IMR-90 (cell line): Measurements from ENCODE around the gene ABCB6. TPM values are rescaled to one million over a fixed set of nuclear protein-coding genes. Genes with fewer than 3 reads are reported as not detected.

ENCODE experiments used
- ATAC-seq: fragments of 200-7000 bp; cut with Tn5 transposase; 2 replicates; pipeline ENCODE4 v1.9.1; 2020; ENCODE audit warnings: low read depth, mild to moderate bottlenecking, moderate library complexity
- BruUV-seq: library from RNA; stranded (reverse); fragments of 400-500 nt; replicated peaks from 2 replicates; lab custom pipeline; 2021; lab: Mats Ljungman, UMichigan
- CTCF ChIA-PET: fragments of 300-600 bp; formaldehyde crosslinking; extraction: SDS; loops from one replicate; lab custom pipeline; 2021; ENCODE audit warnings: antibody characterized with exemption; lab: Yijun Ruan, JAX
- POLR2A ChIA-PET: fragments of 300-600 bp; sonication (Branson Sonifier 250); formaldehyde crosslinking; loops from one replicate; lab custom pipeline; 2022; ENCODE audit warnings: antibody characterized with exemption; ENCODE audit not compliant: unreplicated experiment; lab: Charles Lee
- DNase-seq: peaks from one replicate; pipeline ENCODE4 v3.0.0; 2013
- H2AFZ ChIP-seq: replicated peaks from 2 replicates; pipeline ENCODE3; 2013; ENCODE audit warnings: low read length, mild to moderate bottlenecking; ENCODE audit not compliant: poor library complexity
- H2AK5ac ChIP-seq: 2 replicates; pipeline ENCODE4 v1.6.1; 2013; ENCODE audit warnings: low read depth, low read length, inconsistent platforms
- H2AK9ac ChIP-seq: replicated peaks from 2 replicates; pipeline ENCODE3; 2013; ENCODE audit warnings: mild to moderate bottlenecking, low read depth, low read length, moderate library complexity; ENCODE audit not compliant: poor library complexity
- H2BK120ac ChIP-seq: 2 replicates; pipeline ENCODE4 v1.6.1; 2013; ENCODE audit warnings: low read depth, low read length, inconsistent platforms
- H2BK15ac ChIP-seq: 3 replicates; pipeline ENCODE4 v1.6.1; 2013; ENCODE audit warnings: low read depth, low read length, inconsistent platforms
- H2BK20ac ChIP-seq: 2 replicates; pipeline ENCODE4 v1.6.1; 2013; ENCODE audit warnings: low read depth, mild to moderate bottlenecking, inconsistent platforms, low read length, moderate library complexity
- H2BK5ac ChIP-seq: 2 replicates; pipeline ENCODE4 v1.6.1; 2013; ENCODE audit warnings: mild to moderate bottlenecking, low read depth, low read length, inconsistent platforms; ENCODE audit not compliant: poor library complexity, severe bottlenecking
- H3K14ac ChIP-seq: replicated peaks from 2 replicates; pipeline ENCODE4 v1.6.1; 2013; ENCODE audit warnings: low read depth, low read length, inconsistent platforms
- H3K18ac ChIP-seq: 2 replicates; pipeline ENCODE4 v1.6.1; 2013; ENCODE audit warnings: low read depth, low read length, control low read depth
- H3K23ac ChIP-seq: 2 replicates; pipeline ENCODE4 v1.6.1; 2013; ENCODE audit warnings: low read depth, low read length, inconsistent platforms
- H3K27ac ChIP-seq: 2 replicates; pipeline ENCODE4 v1.5.1; 2013; ENCODE audit warnings: mild to moderate bottlenecking, control low read depth, low read length; ENCODE audit not compliant: insufficient read depth
- H3K27me3 ChIP-seq: 2 replicates; pipeline ENCODE4 v1.6.1; 2013; ENCODE audit warnings: low read length; ENCODE audit not compliant: control insufficient read depth, insufficient read depth
- H3K36me3 ChIP-seq: 2 replicates; pipeline ENCODE4 v1.6.1; 2013; ENCODE audit warnings: low read length, mixed read lengths; ENCODE audit not compliant: control insufficient read depth, insufficient read depth
- H3K4ac ChIP-seq: 2 replicates; pipeline ENCODE4 v1.6.1; 2013; ENCODE audit warnings: low read depth, low read length, inconsistent platforms
- H3K4me1 ChIP-seq: 2 replicates; pipeline ENCODE4 v1.6.1; 2013; ENCODE audit warnings: low read length, mixed read lengths; ENCODE audit not compliant: control insufficient read depth, insufficient read depth
- H3K4me2 ChIP-seq: 2 replicates; pipeline ENCODE4 v1.6.1; 2013; ENCODE audit warnings: low read depth, mild to moderate bottlenecking, control low read depth, low read length, moderate library complexity
- H3K4me3 ChIP-seq: 2 replicates; pipeline ENCODE4 v1.5.1; 2013; ENCODE audit warnings: low read depth, mild to moderate bottlenecking, control low read depth, low read length, moderate library complexity; ENCODE audit not compliant: insufficient read depth
- H3K56ac ChIP-seq: 2 replicates; pipeline ENCODE4 v1.6.1; 2013; ENCODE audit warnings: low read length, inconsistent platforms; ENCODE audit not compliant: insufficient read depth; ENCODE audit errors: extremely low read depth
- H3K79me1 ChIP-seq, 2 experiments: 2 replicates each; pipeline ENCODE4 v1.6.1; 2013; ENCODE audit warnings: low read length in 2 of 2, inconsistent platforms in 1 of 2, low read depth in 1 of 2
- H3K9ac ChIP-seq: 2 replicates; pipeline ENCODE4 v1.6.1; 2013; ENCODE audit warnings: low read depth, low read length, control low read depth
- H3K9me1 ChIP-seq: 2 replicates; pipeline ENCODE4 v1.6.1; 2013; ENCODE audit warnings: low read length, inconsistent platforms; ENCODE audit not compliant: insufficient read depth
- H3K9me3 ChIP-seq: 2 replicates; pipeline ENCODE4 v1.6.1; 2013; ENCODE audit warnings: low read length; ENCODE audit not compliant: control insufficient read depth, insufficient read depth
- H4K20me1 ChIP-seq: 2 replicates; pipeline ENCODE4 v1.6.1; 2013; ENCODE audit warnings: low read length, inconsistent platforms; ENCODE audit not compliant: insufficient read depth
- H4K5ac ChIP-seq: 2 replicates; pipeline ENCODE4 v1.6.1; 2013; ENCODE audit warnings: mild to moderate bottlenecking, low read depth, low read length, control low read depth
- H4K8ac ChIP-seq, 2 experiments: 2 replicates each; pipeline ENCODE4 v1.6.1; 2013; ENCODE audit warnings: low read depth in 2 of 2, low read length in 2 of 2, control low read depth in 1 of 2, inconsistent platforms in 1 of 2
- H4K91ac ChIP-seq: 2 replicates; pipeline ENCODE4 v1.6.1; 2013; ENCODE audit warnings: low read depth, low read length, inconsistent platforms; ENCODE audit not compliant: insufficient read depth
- BHLHE40 ChIP-seq: fragments of 150-350 bp; IDR thresholded peaks from 2 replicates; pipeline ENCODE4 v1.6.1; 2016; ENCODE audit warnings: mild to moderate bottlenecking, low read depth, low read length
- CEBPB ChIP-seq: IDR thresholded peaks from 2 replicates; pipeline ENCODE4 v1.6.1; 2012; ENCODE audit warnings: low read depth, low read length, improper control_type of control experiment
- CHD1 ChIP-seq: IDR thresholded peaks from 2 replicates; pipeline ENCODE4 v1.6.1; 2012; ENCODE audit warnings: low read depth, low read length, improper control_type of control experiment
- FOS ChIP-seq: fragments of 150-350 bp; IDR thresholded peaks from 2 replicates; pipeline ENCODE4 v1.6.1; 2016; ENCODE audit warnings: low read depth, low read length
- MAFK ChIP-seq: IDR thresholded peaks from 2 replicates; pipeline ENCODE4 v1.6.1; 2012; ENCODE audit warnings: low read depth, low read length, improper control_type of control experiment
- MAZ ChIP-seq: IDR thresholded peaks from 2 replicates; pipeline ENCODE4 v1.6.1; 2012; ENCODE audit warnings: low read depth, mild to moderate bottlenecking, low read length, improper control_type of control experiment, moderate library complexity, borderline replicate concordance
- MXI1 ChIP-seq: IDR thresholded peaks from 2 replicates; pipeline ENCODE4 v1.6.1; 2012; ENCODE audit warnings: low read depth, mild to moderate bottlenecking, low read length, moderate library complexity, borderline replicate concordance
- NFE2L2 ChIP-seq: fragments of 150-350 bp; IDR thresholded peaks from 2 replicates; pipeline ENCODE4 v1.6.1; 2016; ENCODE audit warnings: low read depth, mild to moderate bottlenecking, low read length
- POLR2A ChIP-seq: IDR thresholded peaks from 2 replicates; pipeline ENCODE4 v1.6.1; 2012; ENCODE audit warnings: mild to moderate bottlenecking, low read depth, low read length
- RAD21 ChIP-seq: IDR thresholded peaks from 2 replicates; pipeline ENCODE4 v1.6.1; 2012; ENCODE audit warnings: low read length, improper control_type of control experiment
- RCOR1 ChIP-seq: IDR thresholded peaks from 2 replicates; pipeline ENCODE4 v1.6.1; 2012; ENCODE audit warnings: mild to moderate bottlenecking, low read length, improper control_type of control experiment; ENCODE audit not compliant: insufficient replicate concordance
- RFX5 ChIP-seq: IDR thresholded peaks from 2 replicates; pipeline ENCODE4 v1.8.0; 2012; ENCODE audit warnings: low read depth, mild to moderate bottlenecking, low read length, moderate library complexity
- SMC3 ChIP-seq: fragments of 150-350 bp; IDR thresholded peaks from 2 replicates; pipeline ENCODE4 v1.6.1; 2016; ENCODE audit warnings: low read depth, mild to moderate bottlenecking, antibody characterized with exemption, low read length, moderate library complexity
- WGBS, 2 experiments: methylation state at CpG; one replicate each; pipeline versions ENCODE4 v1.1.5 to v1.1.7; 2013; ENCODE audit warnings: missing lambda C conversion rate in 2 of 2; ENCODE audit not compliant: insufficient read length in 1 of 2; ENCODE audit errors: extremely low coverage in 2 of 2; 5-methylcytosine and 5-hydroxymethylcytosine counted together
- dilution Hi-C: fragments of 300-500 bp; cut with HindIII; formaldehyde crosslinking; loops from one replicate; pipeline ENCODE4 v1.14.3; 2018; ENCODE audit warnings: low sequenced_read_pairs; ENCODE audit not compliant: unreplicated experiment
- in situ Hi-C: fragments of 300-500 bp; cut with MboI; formaldehyde crosslinking; loops from 3 replicates; pipeline ENCODE4 v1.14.3; 2019; ENCODE audit warnings: low sequenced_read_pairs, inconsistent platforms, mixed read lengths
- intact Hi-C: fragments of 100-400 bp; cut with micrococcal nuclease; formaldehyde crosslinking; loops from 2 replicates; pipeline ENCODE4 v1.10.0; 2022
- polyA plus RNA-seq, 3 experiments: library from polyadenylated mRNA; depleted of rRNA; stranded (reverse); fragments of >200 nt; gene quantifications; 2 replicates each; pipeline ENCODE4 v1.2.3, GENCODE V29; 2012; ENCODE audit warnings: low replicate concordance in 1 of 3
- total RNA-seq: library from RNA; depleted of rRNA; stranded (reverse); fragments of >200 nt; gene quantifications from 2 replicates; pipeline ENCODE4 v1.2.3, GENCODE V29; 2012
- TF ChIP-seq, protein P1 (sequence below): fragments of 150-350 bp; IDR thresholded peaks from 2 replicates; pipeline ENCODE4 v1.6.1; 2016; ENCODE audit warnings: low read depth, mild to moderate bottlenecking, low read length, moderate library complexity, borderline replicate concordance
- TF ChIP-seq, protein P2 (sequence below): fragments of 150-350 bp; IDR thresholded peaks from 2 replicates; pipeline ENCODE4 v1.6.1; 2017; ENCODE audit warnings: mild to moderate bottlenecking, antibody characterized with exemption, low read length, low read depth
- TF ChIP-seq, protein P3 (sequence below): conservative IDR thresholded peaks from 2 replicates; pipeline ENCODE4 v1.5.1; 2012; ENCODE audit warnings: mild to moderate bottlenecking, low read depth, low read length, improper control_type of control experiment

ABCB6 gene
- total and polyA plus RNA-seq, 2 of the 4 experiments (the other 2 are of a cell fraction): 12.5 to 24.7 TPM

DNA sequence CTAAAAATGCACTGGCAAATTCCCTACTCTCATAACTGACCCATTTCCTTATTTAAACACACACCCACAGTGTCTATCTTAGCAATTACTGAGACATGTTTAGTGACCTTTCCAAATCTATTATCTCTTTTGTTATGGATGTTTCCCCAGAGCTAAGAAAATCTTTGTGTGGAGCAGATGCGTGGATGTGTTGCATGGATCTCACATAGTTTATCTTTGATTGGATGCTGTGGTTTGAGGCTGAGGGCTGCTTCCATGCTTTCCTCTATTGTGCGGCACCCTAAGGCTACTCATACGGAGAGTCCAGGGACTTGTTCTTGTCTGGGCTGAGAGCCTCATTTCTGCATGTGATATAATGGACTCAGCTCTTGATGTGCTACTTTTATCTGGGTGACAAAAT lies 15.6 kb upstream of the ABCB6 start:
- Histone ChIP-seq H3K36me3 (peaks cover 52% of the 10 kb centered on the region), H3K23ac (no peak overlapping the region), H3K4ac (no peak overlapping the region), H2AFZ (no peak overlapping the region), H3K56ac (no peak overlapping the region), H3K4me1 (no peaks in the 10 kb centered on the region), H3K9me3 (no peaks in the 10 kb centered on the region), H2AK5ac (no peak overlapping the region), H3K14ac (no peak overlapping the region), H4K20me1 (no peaks in the 10 kb centered on the region), H3K79me1 (peaks cover 23 to 29% of the 10 kb centered on the region in 2 experiments), H2BK20ac (no peak overlapping the region), H3K9me1 (no peaks in the 10 kb centered on the region), H3K4me3 (no peak overlapping the region), H2AK9ac (no peak overlapping the region), H2BK120ac (no peak overlapping the region), H4K8ac (no peak overlapping the region), H4K91ac (no peak overlapping the region), H3K27me3 (no peaks in the 10 kb centered on the region), H4K5ac (no peak overlapping the region), H2BK15ac (no peak overlapping the region), H3K4me2 (no peak overlapping the region), H2BK5ac (no peak overlapping the region), H3K9ac (no peak overlapping the region), H3K18ac (no peak overlapping the region), H3K27ac (no peak overlapping the region)
- no peak for DNase-seq
- no peak for ATAC-seq
- dilution Hi-C loops: no loop called here
- TF ChIP-seq CEBPB (no peak), MAZ (no peak), POLR2A (no peak), CHD1 (no peak), BHLHE40 (no peak), RAD21 (no peak), RCOR1 (no peak), NFE2L2 (no peak), SMC3 (no peak), MXI1 (no peak), RFX5 (no peak), FOS (no peak), MAFK (no peak)
- TF ChIP-seq, protein P1, sequence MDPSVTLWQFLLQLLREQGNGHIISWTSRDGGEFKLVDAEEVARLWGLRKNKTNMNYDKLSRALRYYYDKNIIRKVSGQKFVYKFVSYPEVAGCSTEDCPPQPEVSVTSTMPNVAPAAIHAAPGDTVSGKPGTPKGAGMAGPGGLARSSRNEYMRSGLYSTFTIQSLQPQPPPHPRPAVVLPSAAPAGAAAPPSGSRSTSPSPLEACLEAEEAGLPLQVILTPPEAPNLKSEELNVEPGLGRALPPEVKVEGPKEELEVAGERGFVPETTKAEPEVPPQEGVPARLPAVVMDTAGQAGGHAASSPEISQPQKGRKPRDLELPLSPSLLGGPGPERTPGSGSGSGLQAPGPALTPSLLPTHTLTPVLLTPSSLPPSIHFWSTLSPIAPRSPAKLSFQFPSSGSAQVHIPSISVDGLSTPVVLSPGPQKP: no peak
- TF ChIP-seq, protein P2, sequence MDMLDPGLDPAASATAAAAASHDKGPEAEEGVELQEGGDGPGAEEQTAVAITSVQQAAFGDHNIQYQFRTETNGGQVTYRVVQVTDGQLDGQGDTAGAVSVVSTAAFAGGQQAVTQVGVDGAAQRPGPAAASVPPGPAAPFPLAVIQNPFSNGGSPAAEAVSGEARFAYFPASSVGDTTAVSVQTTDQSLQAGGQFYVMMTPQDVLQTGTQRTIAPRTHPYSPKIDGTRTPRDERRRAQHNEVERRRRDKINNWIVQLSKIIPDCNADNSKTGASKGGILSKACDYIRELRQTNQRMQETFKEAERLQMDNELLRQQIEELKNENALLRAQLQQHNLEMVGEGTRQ: no peak
- TF ChIP-seq, protein P3, sequence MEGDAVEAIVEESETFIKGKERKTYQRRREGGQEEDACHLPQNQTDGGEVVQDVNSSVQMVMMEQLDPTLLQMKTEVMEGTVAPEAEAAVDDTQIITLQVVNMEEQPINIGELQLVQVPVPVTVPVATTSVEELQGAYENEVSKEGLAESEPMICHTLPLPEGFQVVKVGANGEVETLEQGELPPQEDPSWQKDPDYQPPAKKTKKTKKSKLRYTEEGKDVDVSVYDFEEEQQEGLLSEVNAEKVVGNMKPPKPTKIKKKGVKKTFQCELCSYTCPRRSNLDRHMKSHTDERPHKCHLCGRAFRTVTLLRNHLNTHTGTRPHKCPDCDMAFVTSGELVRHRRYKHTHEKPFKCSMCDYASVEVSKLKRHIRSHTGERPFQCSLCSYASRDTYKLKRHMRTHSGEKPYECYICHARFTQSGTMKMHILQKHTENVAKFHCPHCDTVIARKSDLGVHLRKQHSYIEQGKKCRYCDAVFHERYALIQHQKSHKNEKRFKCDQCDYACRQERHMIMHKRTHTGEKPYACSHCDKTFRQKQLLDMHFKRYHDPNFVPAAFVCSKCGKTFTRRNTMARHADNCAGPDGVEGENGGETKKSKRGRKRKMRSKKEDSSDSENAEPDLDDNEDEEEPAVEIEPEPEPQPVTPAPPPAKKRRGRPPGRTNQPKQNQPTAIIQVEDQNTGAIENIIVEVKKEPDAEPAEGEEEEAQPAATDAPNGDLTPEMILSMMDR: no peak
- ChIA-PET CTCF (interaction anchor here (0.8 kb wide), 1 partner anchor 11 kb away, joined by 3 read pairs; the partner anchor contains the start of genes GLB1L and STK16), POLR2A (no interaction called here)
- WGBS, 2 experiments: no CpG with 5 or more reads among the region's 3 CpGs
- BruUV-seq: no TSS peak
- in situ Hi-C loops: no loop called here
- intact Hi-C loops: no loop called here
